ENCODE results near the gene ANKRD26. TPM values are rescaled to one million over a fixed set of nuclear protein-coding genes. Genes with fewer than 3 reads are reported as not detected.
A peak's percentile ranks its signal among the peaks of the same experiment; 100 is the strongest.

Gene ANKRD26
- total and polyA plus RNA-seq, 2 donors, result 8.3 to 9.3 TPM

DNA sequence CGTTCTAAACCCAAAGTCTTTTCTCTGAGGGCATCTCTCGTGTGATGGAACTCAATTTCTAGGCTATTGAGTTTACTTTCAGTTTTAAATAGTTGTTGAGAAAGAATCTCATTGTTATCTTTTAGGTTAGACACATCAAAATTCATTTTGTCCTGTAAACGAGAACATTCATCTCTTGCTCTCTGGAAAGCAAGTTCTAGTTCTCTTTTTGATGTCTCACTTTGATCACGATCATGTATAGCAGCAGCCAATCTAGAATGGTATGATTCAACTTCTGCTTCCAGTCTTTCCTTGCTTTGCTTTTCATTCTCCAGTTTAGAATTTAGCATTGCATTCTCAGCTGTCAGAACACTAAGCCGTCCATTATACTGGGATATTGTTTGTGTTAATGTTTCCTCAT lies 65.1 kb downstream of the ANKRD26 start:
- Histone ChIP-seq H3K27me3 (ENCODE audit: control insufficient read depth in 2 of 2, insufficient read depth in 1 of 2, low read length in 1 of 2) (no peaks in the 10 kb centered on the region), H3K36me3 (ENCODE audit: control insufficient read depth in 2 of 2, insufficient read depth in 2 of 2, low read length in 1 of 2) (peaks cover 0 to 9% of the 10 kb centered on the region in 2 donors), H3K9me3 (ENCODE audit: control insufficient read depth in 2 of 2, insufficient read depth in 1 of 2, low read length in 1 of 2) (no peaks in the 10 kb centered on the region), H3K4me1 (ENCODE audit: control insufficient read depth in 2 of 2, insufficient read depth in 2 of 2, low read length in 2 of 2) (no peaks in the 10 kb centered on the region), H3K4me3 (ENCODE audit: low read length in 2 of 2) (no peak overlapping the region), H3K27ac (ENCODE audit: low read depth in 1 of 2, low read length in 1 of 2) (peak overlapping the region in 1 of 2 donors; percentile 10)
- WGBS, result 87% methylated on average over 5 of the region's 5 CpGs
- peak in 1 of 9 donors; percentile 3 for DNase-seq (ENCODE audit: low read depth in 6 of 9, low spot score in 9 of 9)

DNA sequence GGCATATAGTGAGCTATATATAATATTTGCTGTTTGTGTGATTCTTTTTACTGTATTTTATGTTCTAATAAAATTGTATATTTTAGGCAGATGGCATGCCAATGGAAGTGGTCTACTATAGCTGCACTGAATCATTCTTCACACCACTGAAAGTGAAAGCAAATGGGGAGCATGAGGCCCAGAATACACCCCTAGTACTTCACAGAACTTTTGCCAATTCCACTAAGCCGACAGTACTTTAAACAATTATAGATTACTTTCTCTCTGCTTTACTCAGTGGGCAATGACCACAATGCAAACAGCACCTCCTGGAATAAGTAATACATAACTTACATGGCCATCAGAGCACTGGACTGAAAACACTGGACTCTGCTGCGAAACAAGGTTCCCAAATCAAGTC lies 70.2 kb downstream of the ANKRD26 start:
- DNase-seq (ENCODE audit: low read depth in 6 of 9, low spot score in 9 of 9), result no peak
- Histone ChIP-seq H3K4me3 (ENCODE audit: low read length in 2 of 2) (no peak overlapping the region), H3K27ac (ENCODE audit: low read depth in 1 of 2, low read length in 1 of 2) (no peak overlapping the region), H3K9me3 (ENCODE audit: control insufficient read depth in 2 of 2, insufficient read depth in 1 of 2, low read length in 1 of 2) (no peaks in the 10 kb centered on the region), H3K4me1 (ENCODE audit: control insufficient read depth in 2 of 2, insufficient read depth in 2 of 2, low read length in 2 of 2) (no peaks in the 10 kb centered on the region), H3K27me3 (ENCODE audit: control insufficient read depth in 2 of 2, insufficient read depth in 1 of 2, low read length in 1 of 2) (no peaks in the 10 kb centered on the region), H3K36me3 (ENCODE audit: control insufficient read depth in 2 of 2, insufficient read depth in 2 of 2, low read length in 1 of 2) (peaks cover 0 to 5% of the 10 kb centered on the region in 2 donors)
- WGBS, result 98% methylated on average over 2 of the region's 2 CpGs

DNA sequence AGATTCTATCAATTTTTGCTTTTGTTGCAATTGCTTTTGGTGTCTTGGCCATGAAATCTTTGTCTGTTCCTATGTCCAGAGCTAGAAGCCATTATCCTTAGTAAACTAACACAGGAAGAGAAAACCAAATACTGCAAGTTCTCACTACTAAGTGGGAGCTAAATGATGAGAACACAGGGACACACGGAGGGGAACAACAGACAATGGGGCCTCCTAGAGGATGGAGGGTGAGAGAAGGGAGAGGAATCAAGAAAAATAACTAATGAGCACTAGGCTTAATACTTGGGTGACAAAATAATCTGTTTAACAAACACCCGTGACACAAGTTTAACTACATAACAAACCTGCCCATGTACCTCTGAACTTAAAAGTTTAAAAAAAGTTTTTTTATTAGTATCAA lies 78.2 kb downstream of the ANKRD26 start:
- H3K9me3 ChIP-seq (ENCODE audit: control insufficient read depth in 2 of 2, insufficient read depth in 1 of 2, low read length in 1 of 2), result no peaks in the 10 kb centered on the region
- no peak overlapping the region for H3K27ac ChIP-seq (ENCODE audit: low read depth in 1 of 2, low read length in 1 of 2)
- peaks cover 0 to 4% of the 10 kb centered on the region in 2 donors for H3K4me1 ChIP-seq (ENCODE audit: control insufficient read depth in 2 of 2, insufficient read depth in 2 of 2, low read length in 2 of 2)
- H3K4me3 ChIP-seq (ENCODE audit: low read length in 2 of 2), result no peak overlapping the region
- no peak for DNase-seq (ENCODE audit: low read depth in 6 of 9, low spot score in 9 of 9)
- no peaks in the 10 kb centered on the region for H3K36me3 ChIP-seq (ENCODE audit: control insufficient read depth in 2 of 2, insufficient read depth in 2 of 2, low read length in 1 of 2)
- H3K27me3 ChIP-seq (ENCODE audit: control insufficient read depth in 2 of 2, insufficient read depth in 1 of 2, low read length in 1 of 2), result no peaks in the 10 kb centered on the region
- WGBS, result 98% methylated on average over 2 of the region's 2 CpGs

DNA sequence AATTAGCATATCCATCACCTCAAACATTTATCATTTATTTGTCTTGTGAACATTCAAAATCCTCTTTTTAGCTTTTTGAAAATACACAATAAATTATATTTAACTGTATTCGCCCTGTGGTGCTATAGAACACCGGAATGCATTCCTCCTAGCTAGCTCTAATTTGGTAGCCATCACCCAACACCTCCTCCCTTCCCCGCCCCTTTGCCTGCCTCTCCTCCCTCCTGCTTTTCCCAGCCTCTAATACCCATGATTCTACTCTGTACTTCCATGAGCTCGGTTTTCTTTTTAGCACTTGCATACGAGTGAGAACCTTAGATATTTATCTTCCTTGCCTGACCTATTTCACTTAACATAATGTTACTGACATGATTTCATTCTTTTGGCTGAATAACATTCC lies 80.1 kb downstream of the ANKRD26 start:
- H3K36me3 ChIP-seq (ENCODE audit: control insufficient read depth in 2 of 2, insufficient read depth in 2 of 2, low read length in 1 of 2), result no peaks in the 10 kb centered on the region
- no peak overlapping the region for H3K4me3 ChIP-seq (ENCODE audit: low read length in 2 of 2)
- H3K27ac ChIP-seq (ENCODE audit: low read depth in 1 of 2, low read length in 1 of 2), result no peak overlapping the region
- WGBS, result 96% methylated on average over 5 of the region's 5 CpGs
- DNase-seq (ENCODE audit: low read depth in 6 of 9, low spot score in 9 of 9), result no peak
- H3K9me3 ChIP-seq (ENCODE audit: control insufficient read depth in 2 of 2, insufficient read depth in 1 of 2, low read length in 1 of 2), result no peaks in the 10 kb centered on the region
- H3K4me1 ChIP-seq (ENCODE audit: control insufficient read depth in 2 of 2, insufficient read depth in 2 of 2, low read length in 2 of 2), result peaks cover 0 to 4% of the 10 kb centered on the region in 2 donors
- H3K27me3 ChIP-seq (ENCODE audit: control insufficient read depth in 2 of 2, insufficient read depth in 1 of 2, low read length in 1 of 2), result no peaks in the 10 kb centered on the region

DNA sequence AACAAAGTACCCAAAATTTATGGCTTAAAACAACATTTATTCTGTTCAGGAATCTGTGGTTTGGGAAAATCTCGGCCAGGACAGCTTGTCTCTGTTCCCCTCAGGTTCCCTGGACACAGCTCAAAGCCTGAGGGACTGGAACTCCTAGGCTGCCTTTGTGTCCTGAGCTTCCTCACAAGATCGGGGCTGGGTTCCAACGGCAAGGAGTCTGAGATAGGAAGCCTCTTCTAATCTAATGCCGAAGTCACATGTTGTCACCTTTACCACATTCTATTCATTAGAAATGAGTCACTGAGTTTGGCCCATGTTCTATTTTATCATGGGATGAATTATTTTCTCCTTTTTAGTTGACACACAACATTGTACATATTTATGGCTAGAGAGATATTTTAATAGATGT lies 80.5 kb downstream of the ANKRD26 start:
- Histone ChIP-seq H3K4me1 (ENCODE audit: control insufficient read depth in 2 of 2, insufficient read depth in 2 of 2, low read length in 2 of 2) (peaks cover 0 to 4% of the 10 kb centered on the region in 2 donors), H3K36me3 (ENCODE audit: control insufficient read depth in 2 of 2, insufficient read depth in 2 of 2, low read length in 1 of 2) (no peaks in the 10 kb centered on the region), H3K27me3 (ENCODE audit: control insufficient read depth in 2 of 2, insufficient read depth in 1 of 2, low read length in 1 of 2) (no peaks in the 10 kb centered on the region), H3K9me3 (ENCODE audit: control insufficient read depth in 2 of 2, insufficient read depth in 1 of 2, low read length in 1 of 2) (no peaks in the 10 kb centered on the region), H3K4me3 (ENCODE audit: low read length in 2 of 2) (no peak overlapping the region), H3K27ac (ENCODE audit: low read depth in 1 of 2, low read length in 1 of 2) (no peak overlapping the region)
- over 99% methylated on average over 4 of the region's 4 CpGs for WGBS
- DNase-seq (ENCODE audit: low read depth in 6 of 9, low spot score in 9 of 9), result no peak

DNA sequence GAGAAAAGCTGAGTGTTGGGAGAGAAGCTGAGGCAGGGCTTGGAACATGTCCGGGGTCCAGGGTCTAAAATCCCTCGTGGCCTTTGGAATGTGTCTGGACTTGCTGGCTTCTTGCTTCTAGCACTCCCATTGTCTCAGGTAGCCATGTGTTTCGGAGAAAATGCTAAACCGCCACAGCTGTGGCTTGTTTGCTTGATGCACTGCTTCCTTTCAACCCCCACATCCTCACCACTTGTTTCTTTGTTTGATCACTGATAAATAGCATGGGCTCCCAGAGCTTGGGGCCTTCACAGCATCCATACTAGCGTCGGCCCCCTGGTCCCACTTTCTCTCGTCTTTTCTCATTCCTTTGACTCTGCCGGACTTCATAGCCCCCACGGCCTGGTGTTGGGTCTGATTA lies 102.7 kb downstream of the ANKRD26 start:
- H3K36me3 ChIP-seq (ENCODE audit: control insufficient read depth in 2 of 2, insufficient read depth in 2 of 2, low read length in 1 of 2), result no peaks in the 10 kb centered on the region
- 99% methylated on average over 9 of the region's 9 CpGs for WGBS
- no peak overlapping the region for H3K4me3 ChIP-seq (ENCODE audit: low read length in 2 of 2)
- no peak overlapping the region for H3K27ac ChIP-seq (ENCODE audit: low read depth in 1 of 2, low read length in 1 of 2)
- peaks cover 0 to 4% of the 10 kb centered on the region in 2 donors for H3K9me3 ChIP-seq (ENCODE audit: control insufficient read depth in 2 of 2, insufficient read depth in 1 of 2, low read length in 1 of 2)
- no peaks in the 10 kb centered on the region for H3K27me3 ChIP-seq (ENCODE audit: control insufficient read depth in 2 of 2, insufficient read depth in 1 of 2, low read length in 1 of 2)
- DNase-seq (ENCODE audit: low read depth in 6 of 9, low spot score in 9 of 9), result peak in 1 of 9 donors; percentile 9
- H3K4me1 ChIP-seq (ENCODE audit: control insufficient read depth in 2 of 2, insufficient read depth in 2 of 2, low read length in 2 of 2), result no peaks in the 10 kb centered on the region

DNA sequence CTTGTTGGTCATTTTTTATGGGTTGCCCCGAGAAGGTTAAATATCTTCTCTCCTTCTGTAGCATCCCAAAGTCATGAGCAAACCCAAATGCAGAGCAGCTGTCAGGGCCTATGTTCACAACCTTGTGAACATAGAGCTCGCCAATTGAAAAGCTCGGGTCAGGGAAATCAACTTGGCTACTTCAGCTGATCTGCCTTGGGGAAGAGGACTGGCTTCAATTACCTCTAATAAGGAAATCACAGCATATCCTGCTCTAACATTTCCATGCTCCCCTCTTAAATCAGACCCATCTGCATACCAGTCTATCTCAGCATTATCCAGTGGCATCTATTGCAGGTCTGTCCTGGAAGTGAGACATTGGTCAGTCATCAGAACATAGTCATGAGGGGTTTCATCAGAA lies 105.6 kb downstream of the ANKRD26 start:
- no peak for DNase-seq (ENCODE audit: low read depth in 6 of 9, low spot score in 9 of 9)
- no peaks in the 10 kb centered on the region for H3K9me3 ChIP-seq (ENCODE audit: control insufficient read depth in 2 of 2, insufficient read depth in 1 of 2, low read length in 1 of 2)
- H3K4me3 ChIP-seq (ENCODE audit: low read length in 2 of 2), result no peak overlapping the region
- H3K27me3 ChIP-seq (ENCODE audit: control insufficient read depth in 2 of 2, insufficient read depth in 1 of 2, low read length in 1 of 2), result no peaks in the 10 kb centered on the region
- WGBS, result 99% methylated on average over 3 of the region's 3 CpGs
- H3K36me3 ChIP-seq (ENCODE audit: control insufficient read depth in 2 of 2, insufficient read depth in 2 of 2, low read length in 1 of 2), result no peaks in the 10 kb centered on the region
- H3K27ac ChIP-seq (ENCODE audit: low read depth in 1 of 2, low read length in 1 of 2), result no peak overlapping the region
- H3K4me1 ChIP-seq (ENCODE audit: control insufficient read depth in 2 of 2, insufficient read depth in 2 of 2, low read length in 2 of 2), result no peaks in the 10 kb centered on the region

DNA sequence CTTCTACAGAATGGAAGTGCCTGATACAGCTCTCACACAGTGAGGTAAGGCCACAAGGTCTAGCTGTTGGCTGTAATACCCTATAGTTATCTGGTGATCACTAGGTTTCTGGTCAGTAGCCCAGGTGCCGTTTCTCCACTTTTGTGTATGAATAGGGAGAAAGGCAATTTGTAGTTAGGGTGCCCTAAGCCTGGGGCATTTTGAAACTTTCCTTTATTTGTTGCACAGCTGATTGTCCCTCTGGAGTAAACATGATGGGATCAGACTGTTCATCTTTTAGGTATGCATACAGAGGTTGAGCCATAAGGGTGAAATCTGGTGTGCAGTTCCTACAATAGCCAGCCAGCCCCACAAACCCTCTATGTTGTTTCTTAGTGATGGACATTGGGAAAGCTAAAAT lies 112.4 kb downstream of the ANKRD26 start:
- Histone ChIP-seq H3K36me3 (ENCODE audit: control insufficient read depth in 2 of 2, insufficient read depth in 2 of 2, low read length in 1 of 2) (no peaks in the 10 kb centered on the region), H3K27me3 (ENCODE audit: control insufficient read depth in 2 of 2, insufficient read depth in 1 of 2, low read length in 1 of 2) (no peaks in the 10 kb centered on the region), H3K4me3 (ENCODE audit: low read length in 2 of 2) (no peak overlapping the region), H3K27ac (ENCODE audit: low read depth in 1 of 2, low read length in 1 of 2) (no peak overlapping the region), H3K9me3 (ENCODE audit: control insufficient read depth in 2 of 2, insufficient read depth in 1 of 2, low read length in 1 of 2) (no peaks in the 10 kb centered on the region), H3K4me1 (ENCODE audit: control insufficient read depth in 2 of 2, insufficient read depth in 2 of 2, low read length in 2 of 2) (no peaks in the 10 kb centered on the region)
- 100% methylated on average over 1 of the region's 1 CpG for WGBS
- no peak for DNase-seq (ENCODE audit: low read depth in 6 of 9, low spot score in 9 of 9)

DNA sequence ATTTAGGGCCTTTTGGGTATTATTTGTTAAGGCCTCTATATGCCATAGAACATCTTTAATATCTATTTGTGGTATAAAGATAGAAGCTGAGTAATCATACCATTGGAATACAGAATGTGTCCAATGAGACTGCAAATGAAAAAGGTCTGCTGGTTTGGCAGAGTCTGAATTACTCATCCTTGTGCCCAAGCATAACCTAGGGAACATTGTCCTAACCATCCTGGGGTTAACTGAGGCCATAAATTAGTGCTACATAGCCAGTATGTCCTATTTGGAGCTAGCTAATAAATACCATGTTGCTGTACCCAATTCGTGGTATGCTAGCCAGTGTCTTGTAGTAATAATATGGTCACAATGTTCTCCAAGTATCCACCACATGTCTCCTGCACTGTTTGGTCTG lies 117.1 kb downstream of the ANKRD26 start:
- 93% methylated on average over 1 of the region's 1 CpG for WGBS

DNA sequence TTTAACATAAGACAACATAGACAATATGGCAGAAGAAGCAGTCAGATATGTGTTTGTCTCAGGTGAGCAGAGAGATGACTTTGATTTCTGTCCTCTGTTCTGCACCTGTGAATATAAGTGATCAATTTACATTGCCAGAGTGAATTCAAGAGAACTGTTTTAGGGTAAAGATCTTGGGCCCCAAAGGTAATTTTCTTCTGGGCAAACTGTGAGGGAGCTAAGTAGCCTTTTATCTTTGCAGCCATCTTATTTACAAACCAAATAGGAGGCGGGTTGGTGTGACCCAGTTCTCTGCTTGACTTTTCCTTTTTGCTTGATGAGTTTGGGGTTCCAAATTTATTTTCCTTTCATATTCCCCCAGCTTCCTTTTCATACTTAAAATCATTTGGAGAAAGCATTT lies 118.2 kb downstream of the ANKRD26 start:
- Histone ChIP-seq H3K36me3 (ENCODE audit: control insufficient read depth in 2 of 2, insufficient read depth in 2 of 2, low read length in 1 of 2) (no peaks in the 10 kb centered on the region), H3K4me1 (ENCODE audit: control insufficient read depth in 2 of 2, insufficient read depth in 2 of 2, low read length in 2 of 2) (no peaks in the 10 kb centered on the region), H3K27me3 (ENCODE audit: control insufficient read depth in 2 of 2, insufficient read depth in 1 of 2, low read length in 1 of 2) (no peaks in the 10 kb centered on the region), H3K27ac (ENCODE audit: low read depth in 1 of 2, low read length in 1 of 2) (no peak overlapping the region), H3K4me3 (ENCODE audit: low read length in 2 of 2) (no peak overlapping the region), H3K9me3 (ENCODE audit: control insufficient read depth in 2 of 2, insufficient read depth in 1 of 2, low read length in 1 of 2) (no peaks in the 10 kb centered on the region)
- no peak for DNase-seq (ENCODE audit: low read depth in 6 of 9, low spot score in 9 of 9)
- 96% methylated on average over 1 of the region's 1 CpG for WGBS

More for the DNA sequence above, 117.1 kb downstream of the ANKRD26 start:
- Histone ChIP-seq H3K4me3 (ENCODE audit: low read length in 2 of 2) (no peak overlapping the region), H3K9me3 (ENCODE audit: control insufficient read depth in 2 of 2, insufficient read depth in 1 of 2, low read length in 1 of 2) (no peaks in the 10 kb centered on the region), H3K4me1 (ENCODE audit: control insufficient read depth in 2 of 2, insufficient read depth in 2 of 2, low read length in 2 of 2) (no peaks in the 10 kb centered on the region), H3K27me3 (ENCODE audit: control insufficient read depth in 2 of 2, insufficient read depth in 1 of 2, low read length in 1 of 2) (no peaks in the 10 kb centered on the region), H3K27ac (ENCODE audit: low read depth in 1 of 2, low read length in 1 of 2) (no peak overlapping the region), H3K36me3 (ENCODE audit: control insufficient read depth in 2 of 2, insufficient read depth in 2 of 2, low read length in 1 of 2) (no peaks in the 10 kb centered on the region)
- no peak for DNase-seq (ENCODE audit: low read depth in 6 of 9, low spot score in 9 of 9)
